GM23248 (cell line): ENCODE results near the gene MAN1C1. TPM values are rescaled to one million over a fixed set of nuclear protein-coding genes. Genes with fewer than 3 reads are reported as not detected.
"Not testable (repeated sequence)": the region's sequence is repeated elsewhere in the genome, so short reads cannot be mapped to it uniquely, and the experiment has no call there.

Source experiments
- DNase-seq: peaks from one replicate; pipeline ENCODE4 v3.0.0-alpha.2; 2015
- H2AFZ ChIP-seq: fragments of 200-600 bp; sonication (generic); 2 replicates; pipeline ENCODE4 v1.6.1; 2016; ENCODE audit warnings: antibody characterized with exemption
- H3F3A ChIP-seq: fragments of 200-600 bp; sonication (generic); 2 replicates; pipeline ENCODE4 v1.6.1; 2016; ENCODE audit warnings: mild to moderate bottlenecking, antibody characterized with exemption, mixed run types; ENCODE audit not compliant: insufficient read depth
- H3K27ac ChIP-seq: fragments of 200-600 bp; sonication (generic); 2 replicates; pipeline ENCODE4 v1.5.1; 2016; ENCODE audit warnings: mild to moderate bottlenecking
- H3K27me3 ChIP-seq: fragments of 200-600 bp; sonication (generic); replicated peaks from 2 replicates; pipeline ENCODE4 v1.6.1; 2016; ENCODE audit warnings: mild to moderate bottlenecking; ENCODE audit not compliant: insufficient read depth
- H3K36me3 ChIP-seq: fragments of 200-600 bp; sonication (generic); 2 replicates; pipeline ENCODE4 v1.6.1; 2016; ENCODE audit warnings: low read depth, mild to moderate bottlenecking
- H3K4me1 ChIP-seq: fragments of 200-600 bp; sonication (generic); 2 replicates; pipeline ENCODE4 v1.6.1; 2016; ENCODE audit warnings: mild to moderate bottlenecking; ENCODE audit not compliant: insufficient read depth
- H3K4me2 ChIP-seq: fragments of 200-600 bp; sonication (generic); one replicate; pipeline ENCODE4 v1.6.1; 2016; ENCODE audit warnings: mild to moderate bottlenecking; ENCODE audit not compliant: unreplicated experiment
- H3K4me3 ChIP-seq: fragments of 200-600 bp; sonication (generic); 2 replicates; pipeline ENCODE4 v1.5.1; 2016; ENCODE audit warnings: mild to moderate bottlenecking
- H3K79me2 ChIP-seq: fragments of 200-600 bp; sonication (generic); 2 replicates; pipeline ENCODE4 v1.6.1; 2016; ENCODE audit warnings: mild to moderate bottlenecking; ENCODE audit not compliant: insufficient read depth
- H3K9ac ChIP-seq: fragments of 200-600 bp; sonication (generic); 2 replicates; pipeline ENCODE4 v1.6.1; 2016; ENCODE audit warnings: mild to moderate bottlenecking
- H3K9me2 ChIP-seq: fragments of 200-600 bp; sonication (generic); 2 replicates; pipeline ENCODE4 v1.6.1; 2016; ENCODE audit warnings: mixed run types, mild to moderate bottlenecking, moderate library complexity; ENCODE audit not compliant: insufficient read depth
- H3K9me3 ChIP-seq: fragments of 200-600 bp; sonication (generic); one replicate; pipeline ENCODE4 v1.6.1; 2017; ENCODE audit warnings: low read depth
- H4K20me1 ChIP-seq: fragments of 200-600 bp; sonication (generic); 2 replicates; pipeline ENCODE4 v1.6.0; 2016; ENCODE audit not compliant: insufficient read depth
- EZH2 ChIP-seq: fragments of 200-600 bp; sonication (generic); IDR thresholded peaks from 2 replicates; pipeline ENCODE4 v1.6.1; 2018; ENCODE audit warnings: antibody characterized with exemption, mild to moderate bottlenecking; ENCODE audit not compliant: insufficient read depth, poor library complexity, severe bottlenecking
- EZH2phosphoT487 ChIP-seq: fragments of 200-600 bp; sonication (generic); IDR thresholded peaks from 2 replicates; pipeline ENCODE4 v1.6.1; 2018; ENCODE audit warnings: antibody characterized with exemption, moderate library complexity, mild to moderate bottlenecking, low read depth; ENCODE audit not compliant: insufficient read depth
- whole genome bisulfite sequencing, 2 experiments: methylation state at CpG; one replicate each; pipeline ENCODE4 v1.1.6; 2015 to 2017; ENCODE audit warnings: low lambda C conversion rate in 2 of 2, low coverage in 1 of 2; ENCODE audit errors: missing lambda C conversion rate in 2 of 2; 5-methylcytosine and 5-hydroxymethylcytosine counted together
- in situ Hi-C: fragments of 300-500 bp; cut with MboI; formaldehyde crosslinking; loops from 2 replicates; pipeline ENCODE4 v1.15.0; 2020
- polyA plus RNA-seq: library from polyadenylated mRNA; unstranded; fragments of >200 nt; fragmentation: Nextera tagmentation; extraction: Ambion mirVana; gene quantifications from 2 replicates; pipeline ENCODE4 v1.2.1, GENCODE V29; 2016
- total RNA-seq: library from RNA; depleted of rRNA; stranded (reverse); fragments of >200 nt; shearing (Covaris generic); gene quantifications from 2 replicates; pipeline ENCODE4 v1.2.3, GENCODE V29; 2014

MAN1C1 gene
- total and polyA plus RNA-seq, 2 experiments from 2014 or later = 0.29 to 1.1 TPM

DNA sequence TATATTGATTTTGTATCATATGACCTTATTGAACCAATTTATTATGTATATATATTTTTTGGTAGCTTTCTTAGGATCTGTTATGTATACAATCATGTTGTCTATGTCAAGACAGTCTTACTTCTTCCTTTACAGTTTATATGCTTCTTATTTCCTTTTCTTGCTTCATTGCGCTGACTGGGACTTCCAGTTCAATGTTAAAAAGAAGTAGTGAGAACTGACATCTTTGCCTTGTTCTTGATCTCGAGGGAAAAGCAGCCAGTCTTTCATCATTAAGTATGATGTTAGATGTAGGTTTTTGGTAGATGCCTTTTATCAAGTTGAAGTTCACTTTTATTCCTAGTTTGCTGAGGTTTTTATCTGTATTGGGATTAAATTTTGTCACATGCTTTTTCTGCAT lies 17.5 kb downstream of the MAN1C1 start:
- in situ Hi-C loops = no loop called here
- no peak overlapping the region for H3K27ac ChIP-seq
- no peak for TF ChIP-seq EZH2
- TF ChIP-seq EZH2phosphoT487 = no peak
- no peak overlapping the region for H3K4me3 ChIP-seq
- no peaks in the 10 kb centered on the region for H3K79me2 ChIP-seq
- no peak overlapping the region for H3K4me2 ChIP-seq
- peaks cover 17% of the 10 kb centered on the region; the same call in 1 of the 2 replicates for H3K27me3 ChIP-seq
- H4K20me1 ChIP-seq = no peaks in the 10 kb centered on the region
- DNase-seq = no peak
- no peaks in the 10 kb centered on the region for H3K4me1 ChIP-seq
- H3F3A ChIP-seq = no peaks in the 10 kb centered on the region
- no peaks in the 10 kb centered on the region for H3K9me3 ChIP-seq
- H3K36me3 ChIP-seq = no peaks in the 10 kb centered on the region
- no peak overlapping the region for H2AFZ ChIP-seq
- H3K9ac ChIP-seq = no peak overlapping the region
- no peaks in the 10 kb centered on the region for H3K9me2 ChIP-seq
- 60% methylated on average over 2 of the region's 2 CpGs for WGBS, 2 experiments

DNA sequence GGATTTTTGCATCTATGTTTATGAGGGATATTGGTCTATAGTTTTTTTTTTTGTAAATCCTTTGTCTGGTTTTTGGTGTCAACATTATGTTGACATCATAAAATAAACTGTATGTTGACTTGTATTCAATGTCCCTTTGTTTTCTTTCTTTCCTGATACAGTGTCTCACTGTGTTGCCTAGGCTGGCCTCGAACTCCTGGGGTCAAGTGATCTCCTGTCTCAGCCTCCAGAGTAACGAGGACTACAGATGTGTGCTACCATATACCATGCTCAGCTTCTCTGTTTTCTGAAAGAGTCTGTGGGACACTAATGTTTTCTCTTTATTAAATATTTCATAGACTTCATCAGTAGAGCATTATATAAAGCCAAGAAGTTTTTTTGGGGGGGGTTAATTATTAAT lies 18.3 kb downstream of the MAN1C1 start:
- DNase-seq = no peak
- H3K9me3 ChIP-seq = no peaks in the 10 kb centered on the region
- 46 to 47% methylated on average over 2 of the region's 2 CpGs for WGBS, 2 experiments
- no peaks in the 10 kb centered on the region for H3K9me2 ChIP-seq
- H3F3A ChIP-seq = no peaks in the 10 kb centered on the region
- in situ Hi-C loops = no loop called here
- H3K36me3 ChIP-seq = no peaks in the 10 kb centered on the region
- no peak overlapping the region for H3K4me2 ChIP-seq
- no peak overlapping the region for H2AFZ ChIP-seq
- no peak overlapping the region for H3K9ac ChIP-seq
- H3K79me2 ChIP-seq = no peaks in the 10 kb centered on the region
- H3K4me3 ChIP-seq = no peak overlapping the region
- H3K27ac ChIP-seq = no peak overlapping the region
- no peaks in the 10 kb centered on the region for H4K20me1 ChIP-seq
- no peak for TF ChIP-seq EZH2phosphoT487
- no peak for TF ChIP-seq EZH2
- peaks cover 17% of the 10 kb centered on the region; the same call in 1 of the 2 replicates for H3K27me3 ChIP-seq
- H3K4me1 ChIP-seq = no peaks in the 10 kb centered on the region

DNA sequence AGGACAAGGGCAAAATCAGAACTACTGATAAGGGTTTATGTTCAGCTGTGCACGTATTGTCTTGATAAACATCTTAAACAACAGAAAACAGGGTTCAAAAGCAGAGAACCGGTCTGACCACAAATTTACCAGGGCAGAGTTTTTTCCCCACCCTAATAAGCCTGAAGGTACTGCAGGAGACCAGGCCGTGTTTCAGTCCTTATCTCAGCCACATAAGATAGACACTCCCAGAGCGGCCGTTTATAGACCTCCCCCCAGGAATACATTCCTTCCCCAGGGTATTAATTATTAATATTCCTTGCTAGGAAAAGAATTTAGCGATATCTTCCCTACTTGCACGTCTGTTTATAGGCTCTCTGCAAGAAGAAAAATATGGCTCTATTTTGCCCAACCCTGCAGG lies 19.6 kb downstream of the MAN1C1 start:
- H2AFZ ChIP-seq, H4K20me1 ChIP-seq, H3K36me3 ChIP-seq, H3K27ac ChIP-seq, H3K4me2 ChIP-seq, H3K79me2 ChIP-seq, DNase-seq, H3F3A ChIP-seq, H3K4me3 ChIP-seq, H3K9ac ChIP-seq, H3K9me2 ChIP-seq, H3K9me3 ChIP-seq, H3K4me1 ChIP-seq, in situ Hi-C loops: not testable (repeated sequence)
- H3K27me3 ChIP-seq = peaks cover 28% of the 10 kb centered on the region
- 76 to 85% methylated on average over 7 of the region's 7 CpGs for WGBS, 2 experiments

GRCh38 chr1:25640646-25641328 lies 24.2 kb downstream of the MAN1C1 start:
- Histone ChIP-seq H3K9me3 (no peaks in the 10 kb centered on the region), H3K79me2 (no peaks in the 10 kb centered on the region), H3K27me3 (peaks cover 21% of the 10 kb centered on the region; the same call in 1 of the 2 replicates), H3K36me3 (no peaks in the 10 kb centered on the region), H3K9me2 (no peaks in the 10 kb centered on the region), H4K20me1 (no peaks in the 10 kb centered on the region), H3K9ac (no peak overlapping the region), H3K4me1 (peaks cover 14% of the 10 kb centered on the region), H3K4me2 (no peak overlapping the region), H2AFZ (no peak overlapping the region), H3F3A (peaks cover 10% of the 10 kb centered on the region), H3K27ac (no peak overlapping the region), H3K4me3 (no peak overlapping the region)
- in situ Hi-C loops = no loop called here
- no peak for DNase-seq
- 85% methylated on average over 10 of the region's 10 CpGs for WGBS, 2 experiments
- TF ChIP-seq EZH2phosphoT487 = no peak
- no peak for TF ChIP-seq EZH2

DNA sequence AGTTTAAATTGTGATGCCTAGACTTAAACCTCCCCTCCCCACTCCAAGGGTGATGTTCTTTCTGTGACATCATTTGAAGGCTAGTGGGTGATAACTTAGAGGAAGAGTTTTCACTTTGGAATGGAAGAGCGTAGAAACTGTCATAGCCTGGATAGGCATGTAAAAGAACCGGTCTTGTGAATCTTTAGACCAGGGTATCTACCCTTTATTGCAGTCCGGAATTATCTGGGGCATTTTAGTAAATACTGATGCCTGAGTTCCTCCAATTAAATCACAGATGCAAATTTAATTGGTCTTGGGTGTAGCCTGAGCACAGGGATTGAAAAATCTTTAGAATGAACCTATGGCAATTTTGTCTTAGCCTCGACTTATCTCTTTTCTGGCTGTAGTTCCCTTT lies 24.7 kb downstream of the MAN1C1 start:
- Histone ChIP-seq H3K9ac (no peak overlapping the region), H3K27me3 (peaks cover 21% of the 10 kb centered on the region; the same call in 1 of the 2 replicates), H3F3A (peaks cover 10% of the 10 kb centered on the region), H4K20me1 (no peaks in the 10 kb centered on the region), H3K79me2 (no peaks in the 10 kb centered on the region), H3K4me2 (no peak overlapping the region), H3K9me2 (no peaks in the 10 kb centered on the region), H3K36me3 (no peaks in the 10 kb centered on the region), H2AFZ (no peak overlapping the region), H3K4me1 (peaks cover 14% of the 10 kb centered on the region), H3K27ac (no peak overlapping the region), H3K4me3 (no peak overlapping the region), H3K9me3 (no peaks in the 10 kb centered on the region)
- in situ Hi-C loops = no loop called here
- WGBS, 2 experiments = 56 to 60% methylated on average over 4 of the region's 4 CpGs
- TF ChIP-seq EZH2phosphoT487 (no peak), EZH2 (no peak)
- DNase-seq = no peak
